Metanephros (tissue), 1 donor: ENCODE measurements around the gene GORASP2. TPM values are rescaled to one million over a fixed set of nuclear protein-coding genes. Genes with fewer than 3 reads are reported as not detected.

Experiments
- total RNA-seq: library from RNA; depleted of rRNA; stranded (reverse); fragments of >200 nt; gene quantifications from one replicate; pipeline ENCODE4 v1.2.3, GENCODE V29; 2014

The GORASP2 gene
- 26.9 TPM for total RNA-seq

DNA sequence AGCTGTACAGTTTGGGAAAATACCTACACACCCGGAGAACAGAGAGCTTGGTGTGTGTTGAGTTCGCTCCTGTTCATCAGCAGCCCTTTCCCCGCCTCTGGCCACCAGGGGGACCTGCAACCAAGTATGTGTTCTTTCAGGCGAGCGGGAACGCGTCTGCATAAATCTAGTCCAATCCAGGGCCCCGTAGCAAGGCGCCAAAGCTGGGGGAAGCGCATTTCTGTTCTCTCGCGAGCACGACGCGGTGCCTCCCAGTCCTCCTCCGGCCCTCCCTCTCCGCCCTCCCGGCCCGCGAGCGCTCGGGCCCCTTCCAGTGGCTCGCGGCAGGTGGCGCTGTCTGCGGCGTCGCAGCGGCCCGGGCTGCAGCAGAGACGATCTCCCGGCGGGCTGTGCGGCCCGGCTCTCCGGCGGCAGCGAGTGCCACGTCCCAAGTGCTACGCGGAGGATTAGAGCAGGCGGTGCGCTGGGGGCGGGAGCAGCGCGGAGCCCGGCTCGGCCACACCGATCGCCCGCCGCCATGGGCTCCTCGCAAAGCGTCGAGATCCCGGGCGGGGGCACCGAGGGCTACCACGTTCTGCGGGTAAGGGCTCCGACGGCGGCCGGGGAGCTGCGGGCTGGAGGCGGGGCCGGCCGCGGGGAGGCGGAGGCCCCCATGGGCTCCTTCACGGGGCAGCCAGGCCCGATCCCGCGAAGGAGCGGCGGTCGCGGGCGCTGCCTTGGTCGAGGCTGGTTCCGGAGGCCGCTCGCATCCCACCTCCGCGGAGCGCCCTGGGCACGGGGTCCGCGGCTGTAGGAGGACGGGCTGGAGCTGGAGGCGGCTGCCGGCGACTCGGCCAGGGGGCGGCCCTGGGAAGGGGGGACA, at the start of gene GORASP2:
GORASP2 (plus strand) TSS at position 430 of the 862 bp plus-strand sequence; CDS start at position 518, 88 bp downstream.

Other genes with a start within 250 kb of the GORASP2 start
- 3.3 TPM for gene SP5, start 213.9 kb upstream of the GORASP2 start, total RNA-seq
- not detected for gene ERICH2, start 158.9 kb upstream of the GORASP2 start, total RNA-seq
- gene GAD1, start 112.4 kb upstream of the GORASP2 start, total RNA-seq: 2.0 TPM
- gene TLK1, start 231.6 kb downstream of the GORASP2 start, total RNA-seq: 36.0 TPM